ENCODE results near the gene EIF2B2.

- TF ChIP-seq CTCF (IDR thresholded peaks at IDR 0.05): no peak
- TF ChIP-seq POLR2A (IDR thresholded peaks at IDR 0.05): no peak
Observed at GRCh38 chr14:74981833-74982232, 20.9 kb upstream of the EIF2B2 start.
